ENCODE measurements around the gene WSCD2.

Gene WSCD2

DNA sequence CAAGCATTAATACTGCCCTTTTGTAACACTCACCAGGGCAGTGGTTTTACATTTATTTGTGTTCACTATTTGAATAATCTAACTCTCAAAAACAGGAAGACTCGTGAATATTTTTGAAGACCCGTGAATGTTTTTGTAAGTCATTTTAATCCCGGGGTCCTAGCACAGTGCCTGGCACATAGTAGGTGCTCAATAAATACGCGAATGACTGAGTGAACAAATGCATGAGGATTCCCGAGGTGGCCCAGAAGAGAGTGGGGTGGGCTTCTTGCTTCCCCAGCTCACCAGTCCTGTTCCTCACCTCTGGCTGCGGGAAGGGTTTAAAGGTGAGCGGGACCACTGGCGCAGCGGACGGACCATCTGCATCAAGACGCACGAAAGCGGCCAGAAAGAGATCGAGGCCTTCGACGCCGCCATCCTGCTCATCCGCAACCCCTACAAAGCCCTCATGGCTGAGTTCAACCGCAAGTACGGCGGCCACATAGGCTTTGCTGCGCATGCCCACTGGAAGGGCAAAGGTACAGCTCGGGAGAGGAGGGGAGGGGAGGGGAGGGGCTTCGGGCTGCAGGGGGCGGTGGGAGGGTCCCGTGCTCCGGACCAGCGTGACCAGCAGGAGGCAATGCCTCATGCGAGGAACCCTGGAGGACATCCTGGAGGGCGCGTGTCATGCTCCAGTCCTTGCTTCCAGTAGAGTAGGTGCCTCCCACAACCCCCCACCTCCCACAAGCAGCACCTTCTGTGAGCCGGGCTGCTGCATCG, 111.1 kb downstream of the WSCD2 start:
- DNase-seq, result no peak

DNA sequence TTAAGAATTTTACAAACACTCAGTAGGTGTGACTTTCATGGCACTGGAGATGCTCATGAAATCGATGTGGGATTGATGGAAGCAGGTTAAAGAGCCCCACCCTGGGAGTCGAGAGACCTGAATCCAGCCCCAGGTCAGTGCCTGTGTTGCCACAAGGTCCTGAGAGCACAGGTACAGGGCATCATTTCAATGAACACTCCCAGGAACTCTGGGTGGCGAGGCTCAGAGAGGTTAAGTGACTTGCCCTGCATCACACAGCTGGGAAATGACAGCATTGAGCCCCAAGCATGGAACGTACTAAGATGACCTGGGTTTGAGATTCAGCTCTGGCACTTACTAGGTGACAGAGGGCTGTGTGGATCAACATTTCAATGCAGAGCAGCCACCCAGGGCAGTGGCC, 111.8 kb downstream of the WSCD2 start:
- DNase-seq, result no peak

GRCh38 chr12:108241986-108242703, 113.1 kb downstream of the WSCD2 start:
- no peak for DNase-seq

DNA sequence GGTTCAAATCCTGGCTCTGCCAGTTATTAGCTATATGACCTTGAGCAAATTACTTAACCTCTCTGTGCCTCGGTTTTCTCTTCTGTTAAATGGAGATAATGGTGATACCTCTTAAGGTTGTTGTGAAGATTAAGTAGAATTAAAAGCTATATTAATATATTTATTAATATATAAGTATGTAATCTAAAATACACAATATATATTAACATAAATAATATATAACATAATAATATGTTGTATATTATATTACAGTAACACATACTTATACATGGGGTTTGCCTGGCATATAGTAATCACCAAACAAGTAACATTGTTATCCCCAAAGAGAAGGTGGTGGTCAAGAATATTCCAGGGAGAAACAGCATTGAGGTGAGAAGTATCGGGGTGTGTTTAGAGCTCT, 118.0 kb downstream of the WSCD2 start:
- no peak for DNase-seq

DNA sequence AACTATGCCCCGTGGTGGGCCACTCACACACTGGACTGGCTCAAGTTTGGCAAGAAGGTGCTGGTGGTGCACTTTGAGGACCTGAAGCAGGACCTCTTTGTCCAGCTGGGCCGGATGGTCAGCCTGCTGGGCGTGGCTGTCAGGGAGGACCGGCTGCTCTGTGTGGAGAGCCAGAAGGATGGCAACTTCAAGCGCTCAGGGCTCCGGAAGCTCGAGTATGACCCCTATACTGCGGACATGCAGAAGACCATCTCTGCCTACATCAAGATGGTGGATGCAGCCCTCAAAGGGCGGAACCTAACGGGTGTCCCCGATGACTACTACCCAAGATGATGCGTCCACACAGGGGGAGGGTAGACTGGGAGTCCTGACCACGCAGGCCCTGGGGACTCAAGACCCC, 118.9 kb downstream of the WSCD2 start:
- no peak for DNase-seq

DNA sequence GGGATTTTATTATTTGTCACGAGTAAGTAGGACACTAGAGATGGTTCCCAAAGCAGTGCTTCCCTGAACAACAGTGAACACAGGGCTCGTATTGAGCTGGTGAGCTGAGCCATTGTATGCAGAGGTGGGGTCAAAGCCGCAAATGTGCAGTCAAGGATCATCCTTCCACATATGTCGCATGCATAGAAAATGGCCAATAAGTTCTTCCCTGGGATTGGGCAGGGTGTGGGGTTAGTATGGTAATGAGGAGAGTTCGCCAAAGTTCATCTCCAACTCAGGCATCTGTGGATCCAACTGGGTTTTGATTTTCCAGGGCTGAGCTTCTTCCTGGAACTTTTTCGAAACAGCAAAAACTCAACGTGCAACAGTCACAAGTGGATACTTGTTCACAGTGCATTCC, 123.4 kb downstream of the WSCD2 start:
- no peak for DNase-seq

GRCh38 chr12:108253540-108253939, 124.5 kb downstream of the WSCD2 start:
- no peak for DNase-seq

GRCh38 chr12:108254030-108254429, 124.9 kb downstream of the WSCD2 start:
- no peak for DNase-seq

GRCh38 chr12:108254517-108255251, 125.6 kb downstream of the WSCD2 start:
- DNase-seq, result no peak

- DNase-seq, result no peak
Observed at GRCh38 chr12:108255252-108255602, 126.1 kb downstream of the WSCD2 start.

DNA sequence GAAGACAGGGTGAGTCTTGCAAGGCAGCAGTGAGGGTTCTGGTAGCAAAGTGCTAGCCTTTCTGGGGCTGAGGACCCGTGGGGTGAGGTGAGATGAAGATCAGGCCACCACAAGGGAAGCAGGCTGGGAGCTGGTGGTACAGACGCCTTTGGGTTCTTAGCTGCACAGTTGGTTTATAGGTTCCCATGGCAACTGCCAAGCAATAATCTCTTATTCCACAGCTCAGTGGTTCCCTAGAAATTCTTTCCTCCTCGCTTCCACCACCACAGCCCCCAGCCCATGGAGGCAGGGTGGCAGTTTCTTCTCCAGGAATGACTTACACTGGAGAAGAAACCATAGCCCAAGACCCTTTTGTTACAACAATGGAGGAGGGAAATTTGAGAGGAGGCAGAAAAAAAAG, 127.9 kb downstream of the WSCD2 start:
- DNase-seq, result no peak

DNA sequence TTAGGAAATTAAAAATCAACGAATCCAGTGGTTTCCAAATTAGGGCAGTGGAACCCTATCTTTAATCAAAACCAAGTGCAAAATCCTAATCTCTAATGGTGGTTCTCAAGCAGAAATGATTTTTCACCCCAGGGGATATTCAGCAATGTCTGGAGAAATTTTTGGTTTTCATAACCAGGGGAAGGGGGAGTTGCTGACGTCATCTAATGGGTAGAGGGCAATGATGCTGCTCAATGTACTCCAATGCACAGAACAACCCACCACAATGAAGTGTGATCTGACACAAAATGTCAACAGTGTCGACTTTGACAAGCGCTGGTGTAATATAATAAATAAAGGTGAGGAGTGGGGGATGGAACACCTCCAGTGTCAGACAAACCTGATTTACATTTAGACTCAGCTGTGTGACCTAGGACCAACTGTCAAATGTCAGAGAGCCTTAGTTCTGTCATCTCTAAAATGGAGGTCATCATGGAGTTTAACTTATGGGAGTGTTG, 128.6 kb downstream of the WSCD2 start:
- DNase-seq, result no peak

DNA sequence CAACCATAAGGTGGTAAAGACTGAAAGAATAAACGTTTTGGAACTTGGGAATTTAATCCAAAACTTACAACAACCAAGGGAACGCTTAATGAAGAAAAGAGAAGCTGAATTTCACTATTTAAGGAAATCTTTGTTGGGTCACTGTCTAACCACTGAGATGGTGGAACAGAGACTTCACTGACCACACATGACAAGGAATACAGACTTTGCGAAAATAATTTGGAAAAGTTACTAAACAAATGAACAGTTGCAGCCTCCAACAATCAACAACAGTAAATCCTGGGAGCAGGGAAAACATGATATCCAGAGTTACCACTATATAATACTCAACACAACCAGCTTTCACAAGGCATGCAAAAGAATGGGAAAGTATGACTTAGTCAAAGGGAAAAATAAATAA, 131.0 kb downstream of the WSCD2 start:
- no peak for DNase-seq

- no peak for DNase-seq
Observed at GRCh38 chr12:108260969-108261368, 131.9 kb downstream of the WSCD2 start.

DNA sequence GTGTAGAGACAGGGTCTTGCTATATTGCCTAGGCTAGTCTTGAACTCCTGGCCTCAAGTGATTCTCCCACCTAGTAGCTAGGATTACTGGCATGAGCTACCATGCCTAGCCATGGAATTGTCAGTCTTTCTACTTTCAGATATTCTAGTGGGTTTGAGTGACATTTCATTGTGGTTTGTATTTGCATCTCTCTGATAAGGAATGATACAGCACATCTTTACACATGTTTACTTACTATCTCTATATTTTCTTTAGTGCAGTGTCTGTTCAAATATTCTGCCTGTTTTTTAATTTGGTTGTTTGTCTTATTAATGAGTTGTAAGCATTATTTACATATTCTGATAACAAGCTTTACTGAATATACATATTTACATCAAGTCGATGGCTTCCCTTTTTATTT, 136.4 kb downstream of the WSCD2 start:
- no peak for DNase-seq

- no peak for DNase-seq
Observed at GRCh38 chr12:108266131-108266530, 137.0 kb downstream of the WSCD2 start.

GRCh38 chr12:108267450-108267849, 138.4 kb downstream of the WSCD2 start:
- DNase-seq, result no peak

GRCh38 chr12:108268397-108268796, 139.3 kb downstream of the WSCD2 start:
- DNase-seq, result no peak

GRCh38 chr12:108269224-108269623, 140.1 kb downstream of the WSCD2 start:
- no peak for DNase-seq

- DNase-seq, result no peak
Observed at GRCh38 chr12:108270035-108270848, 141.2 kb downstream of the WSCD2 start.

DNA sequence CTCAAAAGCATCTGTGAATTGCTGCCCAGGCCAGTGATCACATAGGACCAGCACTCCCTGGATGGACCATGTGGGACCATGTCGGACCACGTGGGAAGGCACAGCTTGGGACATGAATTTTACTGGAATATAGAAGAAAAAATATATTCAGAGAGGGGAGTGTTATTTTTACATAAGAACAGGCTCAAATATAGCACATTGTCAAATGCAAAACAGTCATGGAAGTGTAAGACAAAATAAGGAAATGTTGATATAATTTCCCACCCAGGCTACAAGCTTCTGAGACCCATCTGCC, 141.7 kb downstream of the WSCD2 start:
- no peak for DNase-seq

- no peak for DNase-seq
Observed at GRCh38 chr12:108271951-108272872, 143.1 kb downstream of the WSCD2 start.

All from activated CD4-positive, CD25-positive, alpha-beta regulatory T cell treated with anti-CD3 and anti-CD28 coated beads, Interleukin-2, amount 50 U/mL, for 72 hours (primary cell).